Ishikawa (cell line): Measurements from ENCODE around the gene NDUFV1.

Source experiments
- CEBPB ChIP-seq: IDR thresholded peaks from 2 replicates; pipeline ENCODE4 v1.6.1; 2012
- CREB1 ChIP-seq: IDR thresholded peaks from 2 replicates; pipeline ENCODE4 v1.6.1; 2012; ENCODE audit warnings: low read depth
- EGR1 ChIP-seq: IDR thresholded peaks from 2 replicates; pipeline ENCODE4 v1.6.1; 2012
- EP300 ChIP-seq: IDR thresholded peaks from 2 replicates; pipeline ENCODE4 v1.6.1; 2012; ENCODE audit warnings: borderline replicate concordance
- FOXM1 ChIP-seq: IDR thresholded peaks from 2 replicates; pipeline ENCODE4 v1.6.1; 2012; ENCODE audit warnings: low read depth, borderline replicate concordance
- MAX ChIP-seq: IDR thresholded peaks from 2 replicates; pipeline ENCODE4 v1.6.1; 2012
- NFIC ChIP-seq: IDR thresholded peaks from 2 replicates; pipeline ENCODE4 v1.6.1; 2012
- RAD21 ChIP-seq: IDR thresholded peaks from 2 replicates; pipeline ENCODE4 v1.6.1; 2012; ENCODE audit warnings: low read depth
- REST ChIP-seq: IDR thresholded peaks from 2 replicates; pipeline ENCODE4 v1.6.1; 2012; ENCODE audit warnings: low read depth, mild to moderate bottlenecking
- TAF1 ChIP-seq: IDR thresholded peaks from 2 replicates; pipeline ENCODE4 v1.6.1; 2012; ENCODE audit warnings: low read depth, mild to moderate bottlenecking
- TCF12 ChIP-seq: IDR thresholded peaks from 2 replicates; pipeline ENCODE4 v1.6.1; 2012; ENCODE audit warnings: low read depth
- TEAD4 ChIP-seq: IDR thresholded peaks from 2 replicates; pipeline ENCODE4 v1.6.1; 2012
- USF1 ChIP-seq: IDR thresholded peaks from 2 replicates; pipeline ENCODE4 v1.6.1; 2012
- YY1 ChIP-seq: IDR thresholded peaks from 2 replicates; pipeline ENCODE4 v1.6.1; 2012; ENCODE audit warnings: low read depth
- ZBTB7A ChIP-seq: IDR thresholded peaks from 2 replicates; pipeline ENCODE4 v1.6.1; 2012; ENCODE audit warnings: low read depth

Gene NDUFV1

GRCh38 chr11:67627441-67627811 is 20.7 kb downstream of the NDUFV1 start:
- TF ChIP-seq CREB1, result no peak
- no peak for TF ChIP-seq RAD21
- no peak for TF ChIP-seq EGR1
- no peak for TF ChIP-seq MAX
- TF ChIP-seq TAF1, result no peak
- no peak for TF ChIP-seq ZBTB7A
- TF ChIP-seq YY1, result no peak
- TF ChIP-seq USF1, result no peak
- no peak for TF ChIP-seq NFIC
- no peak for TF ChIP-seq REST
- no peak for TF ChIP-seq FOXM1
- TF ChIP-seq TCF12, result no peak
- no peak for TF ChIP-seq TEAD4

GRCh38 chr11:67627812-67628624 is 21.3 kb downstream of the NDUFV1 start:
- TF ChIP-seq TAF1 (no peak), NFIC (no peak), CREB1 (no peak), REST (no peak), RAD21 (no peak), MAX (no peak), TEAD4 (no peak), CEBPB (no peak), TCF12 (no peak), YY1 (no peak), FOXM1 (no peak), EP300 (no peak), USF1 (no peak), ZBTB7A (no peak), EGR1 (no peak)

GRCh38 chr11:67628710-67629385 is 22.1 kb downstream of the NDUFV1 start:
- no peak for TF ChIP-seq TAF1

GRCh38 chr11:67629386-67630227 is 22.9 kb downstream of the NDUFV1 start, which contains the start of gene NUDT8:
Gene NUDT8 (minus strand): TSS chr11:67629937. CDS start chr11:67629911, 26 bp downstream.
- no peak for TF ChIP-seq REST
- TF ChIP-seq TEAD4, result no peak
- TF ChIP-seq RAD21, result peak; percentile 70
- no peak; the same call in 1 of the 2 replicates for TF ChIP-seq TAF1
- no peak for TF ChIP-seq CREB1
- no peak for TF ChIP-seq EGR1
- TF ChIP-seq NFIC, result 0 out of 2 replicates have a peak, but pooled peaks have one; percentile 3
- no peak for TF ChIP-seq FOXM1
- TF ChIP-seq USF1, result no peak
- TF ChIP-seq CEBPB, result no peak
- peak; percentile 50; the same call in 1 of the 2 replicates for TF ChIP-seq TCF12
- peak; percentile 91 for TF ChIP-seq MAX
- no peak for TF ChIP-seq EP300
- TF ChIP-seq ZBTB7A, result peak; percentile 29; the same call in 1 of the 2 replicates
- 0 out of 2 replicates have a peak, but pooled peaks have one; percentile 18 for TF ChIP-seq YY1
